K562 (cell line): ENCODE measurements around the gene HIF1AN. TPM values are rescaled to one million over a fixed set of nuclear protein-coding genes. Genes with fewer than 3 reads are reported as not detected.

ENCODE experiments used
- ATAC-seq: fragments of 200-7000 bp; cut with Tn5 transposase; 3 replicates; pipeline ENCODE4 v1.9.1; 2020; ENCODE audit warnings: moderate library complexity
- BruUV-seq: library from RNA; stranded (reverse); fragments of 400-500 nt; replicated peaks from 2 replicates; lab custom pipeline; 2021; lab: Mats Ljungman, UMichigan
- CTCF ChIA-PET: fragments of 300-600 bp; formaldehyde crosslinking; extraction: SDS; loops from one replicate; lab custom pipeline; 2021; ENCODE audit warnings: low intra/inter-chr PET ratio; lab: Yijun Ruan, JAX
- POLR2A ChIA-PET: fragments of 300-600, 350-650 bp; sonication (Branson Sonifier 250); formaldehyde crosslinking; extraction: SDS; loops from one replicate; lab custom pipeline; 2021; ENCODE audit warnings: antibody characterized with exemption, inconsistent platforms; lab: Yijun Ruan, JAX
- DNase-seq, 4 experiments: peaks; one replicate each; pipeline versions ENCODE4 v3.0.0 to v3.0.0-alpha.2; 2011 to 2018; ENCODE audit warnings: low spot score in 3 of 4, mixed read lengths in 3 of 4; ENCODE audit errors: extremely low read depth in 1 of 4
- FAIRE-seq: peaks from 2 replicates; lab custom pipeline; 2011; peaks lifted over from hg19 to GRCh38; lab: Jason Lieb, UNC
- H2AFZ ChIP-seq: 2 replicates; pipeline ENCODE4 v1.6.0; 2011; ENCODE audit warnings: low read depth, low read length, control low read depth, inconsistent platforms
- H3K27ac ChIP-seq: fragments of 200-600 bp; 3 replicates; pipeline ENCODE4 v1.8.0; 2011; ENCODE audit warnings: low read depth, mild to moderate bottlenecking, control low read depth, inconsistent platforms, low read length, moderate library complexity, mixed read lengths; ENCODE audit errors: extremely low read depth
- H3K27me3 ChIP-seq, 2 experiments: fragments of 300-600 bp in 1 of 2; 2 replicates in 1 of 2; 3 replicates in 1 of 2; pipeline versions ENCODE4 v1.6.0 to v1.8.0; 2011; ENCODE audit warnings: inconsistent platforms in 2 of 2, low read length in 2 of 2, mild to moderate bottlenecking in 1 of 2, mixed read lengths in 1 of 2, moderate library complexity in 1 of 2; ENCODE audit not compliant: control insufficient read depth in 2 of 2, insufficient read depth in 2 of 2
- H3K36me3 ChIP-seq: fragments of 300-600 bp; 3 replicates; pipeline ENCODE4 v1.8.0; 2011; ENCODE audit warnings: mild to moderate bottlenecking, low read length, inconsistent platforms; ENCODE audit not compliant: control insufficient read depth, insufficient read depth
- H3K4me1 ChIP-seq, 2 experiments: fragments of 200-600 bp in 1 of 2; replicated peaks in 1 of 2; 2 replicates in 1 of 2; 3 replicates in 1 of 2; pipeline versions ENCODE4 v1.5.1 to v1.8.0; 2011; ENCODE audit warnings: inconsistent platforms in 2 of 2, low read length in 2 of 2, mild to moderate bottlenecking in 1 of 2, mixed read lengths in 1 of 2, moderate library complexity in 1 of 2; ENCODE audit not compliant: control insufficient read depth in 2 of 2, insufficient read depth in 2 of 2
- H3K4me2 ChIP-seq: 2 replicates; pipeline ENCODE4 v1.6.1; 2011; ENCODE audit warnings: low read length, control low read depth, inconsistent platforms, mixed read lengths; ENCODE audit not compliant: insufficient read depth
- H3K4me3 ChIP-seq: fragments of 200-600 bp; sonication (generic), shearing (Covaris generic); 2 replicates; pipeline ENCODE4 v1.5.1; 2016; ENCODE audit warnings: control low read depth, inconsistent platforms
- H3K79me2 ChIP-seq: fragments of 200-600 bp; 3 replicates; pipeline ENCODE4 v1.8.0; 2011; ENCODE audit warnings: low read length, inconsistent platforms; ENCODE audit not compliant: control insufficient read depth, insufficient read depth
- H3K9ac ChIP-seq, 2 experiments: 2 replicates each; pipeline versions ENCODE4 v1.6.0 to v1.6.1; 2011; ENCODE audit warnings: low read depth in 2 of 2, low read length in 2 of 2, control low read depth in 1 of 2, inconsistent platforms in 1 of 2, mild to moderate bottlenecking in 1 of 2, mixed read lengths in 1 of 2; ENCODE audit not compliant: insufficient read depth in 1 of 2
- H3K9me1 ChIP-seq: one replicate; pipeline ENCODE4 v1.6.0; 2011; ENCODE audit warnings: inconsistent platforms, mild to moderate bottlenecking, low read length, moderate library complexity; ENCODE audit not compliant: control insufficient read depth, insufficient read depth
- H3K9me3 ChIP-seq: replicated peaks from 2 replicates; pipeline ENCODE4 v1.5.1; 2011; ENCODE audit warnings: low read depth, low read length, inconsistent platforms; ENCODE audit not compliant: control insufficient read depth, insufficient read depth
- H4K20me1 ChIP-seq: replicated peaks from 2 replicates; pipeline ENCODE4 v1.6.1; 2011; ENCODE audit warnings: low read length, inconsistent platforms, mixed read lengths; ENCODE audit not compliant: control insufficient read depth, insufficient read depth
- CEBPG ChIP-seq, 3 experiments: fragments of 200-800 bp in 1 of 3; sonication (Bioruptor generic) in 1 of 3; sonication (generic) in 1 of 3; formaldehyde crosslinking in 1 of 3; IDR thresholded peaks in 2 of 3; conservative IDR thresholded peaks in 1 of 3; 2 replicates each; pipeline versions ENCODE4 v1.6.1 to v1.8.0; 2016 to 2022; ENCODE audit warnings: missing compliant biosample characterization in 2 of 3, missing genetic modification characterization in 2 of 3, mild to moderate bottlenecking in 1 of 3, missing genetic modification reagents in 1 of 3
- PTBP1 ChIP-seq: fragments of 200-400 bp; formaldehyde crosslinking; IDR thresholded peaks from 2 replicates; pipeline ENCODE4 v1.6.1; 2017; ENCODE audit warnings: low read depth, low read length
- SAP30 ChIP-seq: fragments of 200-600 bp; sonication (generic); IDR thresholded peaks from 2 replicates; pipeline ENCODE4 v1.6.1; 2012; ENCODE audit warnings: borderline replicate concordance, low read depth, mild to moderate bottlenecking, moderate library complexity, low read length, control low read depth, inconsistent platforms; ENCODE audit not compliant: insufficient read depth, poor library complexity, severe bottlenecking
- ZMIZ1 ChIP-seq, 2 experiments: fragments of 150-350 bp in 1 of 2; IDR thresholded peaks; 2 replicates each; pipeline ENCODE4 v1.6.1; 2012 to 2016; ENCODE audit warnings: low read depth in 2 of 2, low read length in 2 of 2, mild to moderate bottlenecking in 1 of 2, moderate library complexity in 1 of 2
- ZNF780A ChIP-seq: fragments of 250-450 bp; sonication (Bioruptor Pico); IDR thresholded peaks from 2 replicates; pipeline ENCODE4 v1.5.0; 2021; ENCODE audit warnings: mild to moderate bottlenecking
- WGBS: fragments of 100-300 bp; shearing (Covaris generic); methylation state at CpG from one replicate; pipeline ENCODE4 v1.1.6; 2016; ENCODE audit warnings: low coverage, mixed read lengths; ENCODE audit not compliant: insufficient coverage; ENCODE audit errors: missing lambda C conversion rate; 5-methylcytosine and 5-hydroxymethylcytosine counted together
- in situ Hi-C: fragments of 300-500 bp; cut with MboI; formaldehyde crosslinking; loops from 4 replicates; pipeline ENCODE4 v1.15.0; 2018; ENCODE audit warnings: inconsistent platforms, mixed read lengths
- intact Hi-C: fragments of 100-400 bp; cut with micrococcal nuclease; formaldehyde crosslinking; loops from 2 replicates; pipeline ENCODE4 v1.14.2; 2022
- polyA plus RNA-seq, 8 experiments: library from polyadenylated mRNA; depleted of rRNA in 4 of 8; stranded (reverse) in 5 of 8; unstranded in 3 of 8; fragments of >200 nt; fragmentation: Nextera tagmentation in 2 of 8; fragmentation: Illumina TruSeq in 1 of 8; extraction: Ambion mirVana in 2 of 8; extraction: Trizol in 1 of 8; gene quantifications; 2 replicates each; pipeline versions ENCODE4 v1.2.1 to v1.2.3, GENCODE V29; 2011 to 2014; ENCODE audit warnings: inconsistent platforms in 1 of 8, missing spikeins in 1 of 8
- total RNA-seq, 7 experiments: library from RNA; depleted of rRNA in 6 of 7; stranded (reverse); fragments of >200 nt in 6 of 7; fragmentation: Illumina TruSeq in 2 of 7; extraction: Trizol in 2 of 7; gene quantifications; 2 replicates each; pipeline versions ENCODE4 v1.2.1 to v1.2.3, GENCODE V29; 2011 to 2021; ENCODE audit warnings: low replicate concordance in 1 of 7

The HIF1AN gene
- total and polyA plus RNA-seq, 9 of the 15 experiments (the other 6 are each of a cell fraction or from before 2014, with no cell fraction given): 1.2 to 16.8 (median 6.9) TPM

GRCh38 chr10:100498059-100498458 is 37.7 kb upstream of the HIF1AN start:
- TF ChIP-seq ZNF780A (no peak), ZMIZ1 (IDR thresholded peaks at IDR 0.05; ENCODE audit: low read depth in 2 of 2, low read length in 2 of 2) (no peak), PTBP1 (no peak), CEBPG (CRISPR knock-in tag; IDR thresholded peaks at IDR 0.05) (no peak), CEBPG (tag; conservative IDR thresholded peaks at IDR 0.05 in 1 of 2, IDR thresholded peaks at IDR 0.05 in 1 of 2) (no peak), SAP30 (no peak)
- Histone ChIP-seq H3K9me1 (no peaks in the 10 kb centered on the region), H3K27ac (no peak overlapping the region), H3K9ac (no peak overlapping the region), H3K79me2 (no peaks in the 10 kb centered on the region), H3K9me3 (no peaks in the 10 kb centered on the region), H3K36me3 (peaks cover 4% of the 10 kb centered on the region; the same call in 1 of the 3 replicates), H3K4me3 (no peak overlapping the region), H4K20me1 (no peaks in the 10 kb centered on the region), H2AFZ (no peak overlapping the region), H3K27me3 (no peaks in the 10 kb centered on the region), H3K4me2 (no peak overlapping the region), H3K4me1 (no peaks in the 10 kb centered on the region)
- in situ Hi-C loops: no loop called here
- FAIRE-seq (no peak), DNase-seq (no peak), ATAC-seq (no peak)
- intact Hi-C loops: no loop called here
- ChIA-PET CTCF (no interaction called here), POLR2A (no interaction called here)
- BruUV-seq: no TSS peak
- 39% methylated on average over 4 of the region's 4 CpGs for WGBS
